Keratinocyte (primary cell): ENCODE measurements around the gene TRAPPC6A. TPM values are rescaled to one million over a fixed set of nuclear protein-coding genes. Genes with fewer than 3 reads are reported as not detected.

ENCODE experiments used
- DNase-seq: peaks from one replicate; pipeline ENCODE4 v3.0.0-alpha.2; 2011; ENCODE audit warnings: low read depth, missing footprints, low spot score
- FAIRE-seq: peaks from 2 replicates; lab custom pipeline; 2011; peaks lifted over from hg19 to GRCh38; lab: Jason Lieb, UNC
- H2AFZ ChIP-seq: 2 replicates; pipeline ENCODE4 v1.6.0; 2012; ENCODE audit warnings: low read length, control low read depth, inconsistent platforms; ENCODE audit not compliant: control insufficient read depth
- H3K27ac ChIP-seq: 2 replicates; pipeline ENCODE4 v1.5.1; 2011; ENCODE audit warnings: low read length; ENCODE audit not compliant: control insufficient read depth, insufficient read depth
- H3K27me3 ChIP-seq: 3 replicates; pipeline ENCODE4 v1.6.0; 2011; ENCODE audit warnings: low read length; ENCODE audit not compliant: control insufficient read depth, insufficient read depth; ENCODE audit errors: extremely low read depth
- H3K36me3 ChIP-seq, 2 experiments: 2 replicates in 1 of 2; 3 replicates in 1 of 2; pipeline ENCODE4 v1.5.1; 2011; ENCODE audit warnings: low read length in 2 of 2, mild to moderate bottlenecking in 1 of 2; ENCODE audit not compliant: control insufficient read depth in 2 of 2, insufficient read depth in 2 of 2; ENCODE audit errors: extremely low read depth in 1 of 2
- H3K4me1 ChIP-seq: 3 replicates; pipeline ENCODE4 v1.5.1; 2011; ENCODE audit warnings: low read length; ENCODE audit not compliant: control insufficient read depth, insufficient read depth; ENCODE audit errors: extremely low read depth
- H3K4me2 ChIP-seq: 3 replicates; pipeline ENCODE4 v1.6.0; 2011; ENCODE audit warnings: low read depth, low read length; ENCODE audit not compliant: control insufficient read depth, insufficient read depth; ENCODE audit errors: extremely low read depth
- H3K4me3 ChIP-seq, 3 experiments: fragments of 200-600 bp in 1 of 3; sonication (generic) in 1 of 3; 2 replicates in 2 of 3; 3 replicates in 1 of 3; pipeline ENCODE4 v1.5.1; 2011 to 2016; ENCODE audit warnings: low read length in 3 of 3, mild to moderate bottlenecking in 3 of 3, control low read depth in 2 of 3, inconsistent platforms in 1 of 3, low read depth in 1 of 3, mixed read lengths in 1 of 3, mixed run types in 1 of 3, moderate library complexity in 1 of 3; ENCODE audit not compliant: control insufficient read depth in 2 of 3, insufficient read depth in 2 of 3; ENCODE audit errors: extremely low read depth in 1 of 3
- H3K79me2 ChIP-seq: 2 replicates; pipeline ENCODE4 v1.6.0; 2012; ENCODE audit warnings: low read length; ENCODE audit not compliant: control insufficient read depth, insufficient read depth
- H3K9ac ChIP-seq: 3 replicates; pipeline ENCODE4 v1.6.0; 2011; ENCODE audit warnings: low read length; ENCODE audit not compliant: control insufficient read depth, insufficient read depth; ENCODE audit errors: extremely low read depth
- H3K9me1 ChIP-seq: 3 replicates; pipeline ENCODE4 v1.6.0; 2011; ENCODE audit warnings: low read length; ENCODE audit not compliant: control insufficient read depth, insufficient read depth; ENCODE audit errors: extremely low read depth
- H3K9me3 ChIP-seq: 2 replicates; pipeline ENCODE4 v1.5.1; 2012; ENCODE audit warnings: low read depth, low read length; ENCODE audit not compliant: control insufficient read depth
- H4K20me1 ChIP-seq: 3 replicates; pipeline ENCODE4 v1.6.0; 2011; ENCODE audit warnings: low read length; ENCODE audit not compliant: control insufficient read depth, insufficient read depth; ENCODE audit errors: extremely low read depth
- CTCF ChIP-seq, 3 experiments: IDR thresholded peaks in 1 of 3; conservative IDR thresholded peaks in 1 of 3; optimal IDR thresholded peaks in 1 of 3; 2 replicates in 2 of 3; 3 replicates in 1 of 3; pipeline versions ENCODE3 to v1.5.1; 2011; ENCODE audit warnings: low read length in 3 of 3, mild to moderate bottlenecking in 3 of 3, moderate library complexity in 2 of 3, control low read depth in 1 of 3, inconsistent platforms in 1 of 3; ENCODE audit not compliant: insufficient read depth in 2 of 3; ENCODE audit errors: extremely low read depth in 1 of 3
- EZH2 ChIP-seq: IDR thresholded peaks from one replicate; pipeline ENCODE4 v1.6.1; 2012; ENCODE audit warnings: inconsistent platforms, mild to moderate bottlenecking, low read length, moderate library complexity
- dilution Hi-C: fragments of 300-500 bp; cut with MboI; formaldehyde crosslinking; loops from one replicate; pipeline ENCODE4 v1.7.0; 2020; ENCODE audit warnings: low sequenced_read_pairs; ENCODE audit not compliant: extremely low pct_ligation_motif_present
- polyA plus RNA-seq, 5 experiments: library from polyadenylated mRNA; depleted of rRNA in 3 of 5; stranded (reverse) in 3 of 5; stranded (forward) in 1 of 5; unstranded in 1 of 5; fragments of >200 nt; gene quantifications; 1 replicate in 1 of 5; 2 replicates in 3 of 5; 3 replicates in 1 of 5; pipeline versions ENCODE4 v1.2.1 to v1.2.3, GENCODE V29; 2011 to 2012; ENCODE audit warnings: missing spikeins in 2 of 5, low read depth in 1 of 5, low replicate concordance in 1 of 5

The TRAPPC6A gene
- polyA plus RNA-seq, 1 donor (not counting 4 experiments of a cell fraction or from before 2014, with no cell fraction given), result 4.7 TPM

GRCh38 chr19:45202637-45203036 is 24.6 kb upstream of the TRAPPC6A start:
- Histone ChIP-seq H3K36me3 (no peaks in the 10 kb centered on the region), H3K4me3 (no peak overlapping the region), H3K4me2 (no peak overlapping the region), H4K20me1 (no peaks in the 10 kb centered on the region), H3K9ac (no peak overlapping the region), H3K9me1 (no peaks in the 10 kb centered on the region), H3K27ac (no peak overlapping the region), H3K79me2 (no peaks in the 10 kb centered on the region), H2AFZ (peak overlapping the region; percentile 46), H3K27me3 (no peaks in the 10 kb centered on the region), H3K4me1 (peaks cover 7% of the 10 kb centered on the region), H3K9me3 (no peaks in the 10 kb centered on the region)
- DNase-seq (no peak), FAIRE-seq (peak; percentile 55)
- no peak for TF ChIP-seq CTCF (optimal IDR thresholded peaks at IDR 0.05 in 1 of 3, IDR thresholded peaks at IDR 0.05 in 1 of 3, conservative IDR thresholded peaks at IDR 0.05 in 1 of 3; ENCODE audit: extremely low read depth in 1 of 3, insufficient read depth in 2 of 3, low read length in 3 of 3)
- no peak for TF ChIP-seq EZH2
- dilution Hi-C loops, result no loop called here

- Histone ChIP-seq H3K27ac (no peak overlapping the region), H3K27me3 (no peaks in the 10 kb centered on the region), H3K4me3 (no peak overlapping the region), H3K4me1 (peaks cover 7% of the 10 kb centered on the region), H3K36me3 (no peaks in the 10 kb centered on the region), H3K9me1 (no peaks in the 10 kb centered on the region), H2AFZ (no peak overlapping the region), H3K9me3 (no peaks in the 10 kb centered on the region), H3K79me2 (no peaks in the 10 kb centered on the region), H4K20me1 (no peaks in the 10 kb centered on the region), H3K9ac (no peak overlapping the region), H3K4me2 (no peak overlapping the region)
- no peak for DNase-seq
- dilution Hi-C loops, result no loop called here
- FAIRE-seq, result no peak
- TF ChIP-seq EZH2, result no peak
- peak in 2 of 3 experiments; percentile 27 to 66 for TF ChIP-seq CTCF (optimal IDR thresholded peaks at IDR 0.05 in 1 of 3, IDR thresholded peaks at IDR 0.05 in 1 of 3, conservative IDR thresholded peaks at IDR 0.05 in 1 of 3; ENCODE audit: extremely low read depth in 1 of 3, insufficient read depth in 2 of 3, low read length in 3 of 3)
These were observed 22.5 kb upstream of the TRAPPC6A start for GRCh38 chr19:45200568-45200967.
